A172 (cell line): ENCODE data around the gene ITGB3. TPM values are rescaled to one million over a fixed set of nuclear protein-coding genes. Genes with fewer than 3 reads are reported as not detected.
A peak's percentile ranks its signal among the peaks of the same experiment; 100 is the strongest.
"Not testable (repeated sequence)": the region's sequence is repeated elsewhere in the genome, so short reads cannot be mapped to it uniquely, and the experiment has no call there.

ENCODE experiments used
- DNase-seq: peaks from one replicate; pipeline ENCODE4 v3.0.0-alpha.2; 2015; ENCODE audit warnings: low spot score
- total RNA-seq: library from RNA; depleted of rRNA; stranded (reverse); fragments of >200 nt; shearing (Covaris generic); gene quantifications from 2 replicates; pipeline ENCODE4 v1.2.3, GENCODE V29; 2014; rRNA removed

Gene ITGB3
- total RNA-seq, result not detected in 2 replicates

DNA sequence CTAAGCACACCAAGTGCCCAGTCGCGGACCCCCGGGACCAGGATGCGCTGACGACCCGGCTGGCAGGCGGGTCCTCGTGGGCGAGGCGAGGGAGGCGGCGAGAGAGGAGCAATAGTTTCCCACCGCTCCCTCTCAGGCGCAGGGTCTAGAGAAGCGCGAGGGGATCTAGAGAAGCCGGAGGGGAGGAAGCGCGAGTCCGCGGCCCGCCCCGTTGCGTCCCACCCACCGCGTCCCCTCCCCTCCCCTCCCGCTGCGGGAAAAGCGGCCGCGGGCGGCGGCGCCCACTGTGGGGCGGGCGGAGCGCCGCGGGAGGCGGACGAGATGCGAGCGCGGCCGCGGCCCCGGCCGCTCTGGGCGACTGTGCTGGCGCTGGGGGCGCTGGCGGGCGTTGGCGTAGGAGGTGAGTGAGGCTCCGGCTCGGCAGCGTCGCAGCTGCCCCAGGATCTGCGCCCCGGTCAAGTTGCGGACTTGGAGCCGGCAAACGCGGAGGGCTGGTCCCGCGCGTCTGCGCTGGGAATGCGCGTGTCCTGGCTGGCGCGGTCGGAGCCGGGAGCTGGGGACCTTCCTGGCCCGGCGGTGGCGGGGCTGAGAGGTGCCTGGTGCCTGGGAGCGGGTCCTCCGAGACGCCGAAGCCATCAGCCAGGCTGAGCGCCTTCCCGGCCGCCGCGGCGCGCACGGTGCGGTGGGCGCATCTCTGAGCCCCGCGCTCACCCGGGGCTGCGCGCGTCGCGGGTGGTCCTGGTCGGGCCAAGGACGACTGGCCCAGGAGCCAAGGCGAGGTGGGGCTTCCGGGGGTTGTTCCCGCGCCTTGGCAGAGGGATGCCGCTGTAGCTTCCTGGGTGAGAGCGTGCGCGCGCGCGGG lies at the start of gene ITGB3:
Gene ITGB3 (plus strand): TSS at position 287 of the 862 bp plus-strand sequence. CDS start 35 bp downstream, at position 322.
- DNase-seq, result no peak

DNA sequence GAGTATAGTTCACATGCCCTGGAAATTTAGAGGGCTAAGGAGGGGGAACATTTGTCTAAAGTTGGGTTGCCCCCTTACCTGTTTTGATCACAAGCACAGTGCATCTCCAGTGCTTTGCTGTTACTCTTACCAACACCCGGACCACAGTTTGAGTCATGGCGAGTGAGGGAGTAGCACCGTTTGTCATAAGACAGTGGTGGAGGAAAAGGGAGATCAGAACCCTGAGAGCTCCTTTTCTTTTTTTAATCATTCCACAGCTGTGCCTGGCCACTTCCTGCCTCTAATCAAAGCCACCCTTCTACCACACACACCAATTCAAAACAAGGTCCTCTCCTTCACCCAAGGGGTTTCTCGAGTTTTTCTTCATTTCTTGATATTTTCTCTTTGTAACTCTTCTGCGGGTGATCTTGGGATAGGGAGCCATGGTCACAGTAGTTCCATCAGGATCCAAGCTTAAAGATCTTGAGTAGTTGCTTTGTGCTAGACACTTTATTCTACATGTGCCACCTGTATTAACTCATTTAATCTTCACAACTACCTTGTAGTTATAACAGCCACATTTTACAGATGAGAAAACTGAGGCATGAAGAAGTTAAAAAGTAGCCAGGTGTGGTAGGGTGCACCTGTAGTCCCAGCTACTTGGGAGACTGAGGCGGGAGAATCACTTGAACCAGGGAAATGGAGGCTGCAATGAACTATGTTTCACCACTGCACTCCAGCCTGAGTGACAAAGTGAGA lies 49.5 kb upstream of the ITGB3 start:
- peak; percentile 45 for DNase-seq

DNA sequence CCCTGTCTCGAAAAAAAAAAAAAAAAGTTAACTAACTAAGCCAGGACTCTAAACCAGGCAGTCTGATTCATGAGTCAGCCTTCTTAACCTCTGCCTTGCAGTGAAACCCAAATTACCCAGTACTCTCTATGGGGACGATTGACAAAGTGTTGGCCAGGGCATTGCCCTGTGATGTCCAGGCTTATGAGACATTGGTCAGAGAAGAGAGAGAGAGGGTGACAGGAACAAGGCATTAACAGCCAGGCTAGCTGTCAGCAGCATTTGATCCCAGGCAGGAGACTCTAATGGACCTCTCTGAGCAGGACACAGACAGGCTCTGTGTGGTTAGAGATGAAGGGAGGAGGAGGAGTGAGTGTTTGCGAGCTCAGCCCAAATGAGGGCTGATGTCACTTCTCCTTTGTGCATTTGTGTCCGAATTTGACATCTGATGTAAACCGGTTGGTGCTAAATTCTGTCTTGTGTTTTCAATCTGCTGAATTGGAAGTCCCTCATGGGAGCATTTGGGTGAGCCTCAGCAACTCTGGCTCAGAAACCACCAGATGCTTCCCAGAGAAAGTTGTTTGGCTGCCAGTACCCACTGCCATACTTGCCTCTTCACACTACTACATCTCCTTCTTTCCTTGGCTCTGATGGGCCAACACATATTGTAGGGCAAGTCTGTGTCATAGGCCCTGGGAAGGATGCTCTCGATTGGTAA lies 48.8 kb upstream of the ITGB3 start:
- DNase-seq, result no peak

DNA sequence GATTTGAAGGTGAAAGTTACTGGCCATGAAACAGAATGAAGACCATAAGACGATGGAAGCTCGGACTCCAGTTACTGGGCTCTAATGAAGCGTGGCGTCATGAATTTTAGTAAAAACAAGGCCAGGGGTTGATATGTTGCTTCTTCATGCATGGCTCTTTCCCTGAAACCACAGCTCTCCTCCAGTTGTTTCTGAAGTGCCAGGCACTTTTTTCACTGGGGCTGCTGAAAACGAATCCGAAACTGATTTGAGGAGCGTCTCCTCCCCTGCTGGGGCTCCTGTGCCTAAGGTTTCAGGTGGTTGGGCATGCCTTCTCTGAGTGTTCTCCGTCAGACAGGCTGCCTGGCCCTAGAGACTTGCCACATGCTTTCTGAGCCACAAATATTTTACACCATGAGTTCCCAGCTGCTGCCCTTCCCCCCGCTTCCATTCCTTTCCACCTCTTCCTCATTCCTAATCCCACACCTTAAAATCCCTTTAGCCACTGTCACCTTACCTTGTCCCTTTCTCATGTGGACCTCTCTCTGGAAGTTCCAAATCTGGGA lies 48.1 kb upstream of the ITGB3 start:
- no peak for DNase-seq

DNA sequence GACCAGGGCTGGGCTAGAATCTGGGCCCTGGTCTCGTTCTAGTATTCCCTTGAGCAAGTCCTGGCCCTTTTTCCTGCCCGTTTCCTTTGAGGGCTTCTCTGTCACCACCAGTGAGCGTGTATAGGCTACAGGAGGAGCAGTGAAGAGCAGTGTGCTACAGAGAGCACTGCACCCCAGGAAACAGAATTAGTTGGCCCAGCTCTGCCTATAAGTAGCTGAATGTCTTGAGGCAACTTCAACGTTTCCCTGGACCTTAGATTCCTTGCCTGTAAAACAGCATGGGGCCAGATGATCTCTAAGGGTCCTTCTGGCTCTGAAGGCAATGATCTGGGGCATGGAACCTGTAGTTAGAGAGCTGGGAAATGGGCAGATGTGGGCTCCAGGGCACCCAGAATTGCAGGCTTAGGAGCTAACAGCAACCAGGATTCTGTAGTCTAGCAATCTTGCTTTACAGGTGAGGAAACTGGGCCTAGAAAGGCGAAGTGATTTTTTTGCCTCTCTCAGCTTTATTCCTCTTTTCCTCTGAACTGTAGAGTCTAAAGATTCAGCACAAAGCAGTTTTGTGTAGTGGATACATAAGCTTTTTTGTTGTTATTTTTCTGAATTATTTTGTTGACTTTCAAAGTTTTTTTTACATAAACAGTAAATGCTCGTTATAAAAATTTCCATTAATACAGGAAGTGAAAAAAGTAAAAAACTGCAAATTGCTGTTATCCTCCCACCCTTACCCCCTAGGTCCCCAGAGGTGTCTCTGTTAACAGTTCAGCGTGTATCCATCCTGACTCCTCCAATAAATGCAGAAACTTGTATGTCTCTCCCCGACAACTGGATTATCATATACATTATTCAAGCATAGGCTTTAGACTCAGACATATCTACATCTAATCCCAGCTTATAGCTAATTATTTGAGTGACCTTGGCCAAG lies 46.2 kb upstream of the ITGB3 start:
- DNase-seq, result no peak

DNA sequence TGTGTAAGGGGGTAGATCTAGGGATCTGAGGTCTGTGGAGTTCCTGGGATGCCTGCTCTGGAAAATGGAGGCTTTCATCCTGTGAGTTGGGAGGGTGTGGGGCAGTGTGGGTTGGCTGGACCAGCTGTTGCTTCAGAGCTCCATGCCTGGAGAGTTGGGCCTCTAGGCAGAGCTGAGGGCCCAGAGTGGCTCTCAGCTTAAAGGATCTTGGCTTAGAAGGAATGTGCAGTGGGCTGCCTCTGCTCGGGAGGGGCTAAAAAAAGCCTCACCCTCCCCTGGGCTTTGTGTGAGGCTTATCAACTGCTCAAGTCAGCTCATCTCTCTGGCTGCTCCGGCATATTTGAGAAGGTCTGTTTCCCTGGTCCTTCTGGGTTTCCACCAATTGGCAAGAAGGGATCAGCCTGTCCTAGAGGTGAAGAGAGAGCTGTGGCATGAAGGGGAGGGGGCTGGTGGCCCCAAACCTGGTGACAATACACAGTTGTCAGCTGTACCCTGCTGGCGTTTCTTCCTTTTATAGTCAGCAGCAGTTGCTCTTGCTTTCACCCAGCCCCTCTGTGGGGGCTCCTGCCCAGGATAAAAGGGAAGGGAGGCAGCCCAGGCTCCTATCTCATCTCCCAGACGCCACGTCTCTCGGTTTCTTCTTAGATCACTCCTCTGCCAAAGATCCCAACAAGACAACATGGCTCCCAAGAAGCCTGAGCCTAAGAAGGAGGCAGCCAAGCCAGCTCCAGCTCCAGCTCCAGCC lies 44.7 kb upstream of the ITGB3 start, which contains the start of gene MYL4:
Gene MYL4 (plus strand): TSS at position 605 of the 745 bp plus-strand sequence. CDS start 75 bp downstream, at position 680.
- no peak for DNase-seq

DNA sequence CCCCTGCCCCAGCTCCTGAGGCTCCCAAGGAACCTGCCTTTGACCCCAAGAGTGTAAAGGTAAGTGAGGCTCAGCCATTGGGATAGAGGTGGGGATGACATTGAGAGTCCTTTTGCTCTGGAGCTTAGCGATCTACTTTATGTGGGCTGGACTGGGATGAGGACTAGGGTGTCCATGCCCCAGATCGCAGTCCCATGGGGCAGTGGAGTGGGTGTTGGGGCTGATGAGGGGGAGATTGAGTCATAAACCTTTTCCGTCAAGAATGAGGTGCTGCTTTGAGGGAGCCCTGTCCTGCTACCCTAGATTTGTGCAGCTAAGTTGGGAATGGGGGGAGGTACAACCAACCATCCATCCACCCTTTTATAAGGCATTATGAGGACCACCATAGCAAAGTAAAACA lies 44.1 kb upstream of the ITGB3 start:
- DNase-seq, result no peak

DNA sequence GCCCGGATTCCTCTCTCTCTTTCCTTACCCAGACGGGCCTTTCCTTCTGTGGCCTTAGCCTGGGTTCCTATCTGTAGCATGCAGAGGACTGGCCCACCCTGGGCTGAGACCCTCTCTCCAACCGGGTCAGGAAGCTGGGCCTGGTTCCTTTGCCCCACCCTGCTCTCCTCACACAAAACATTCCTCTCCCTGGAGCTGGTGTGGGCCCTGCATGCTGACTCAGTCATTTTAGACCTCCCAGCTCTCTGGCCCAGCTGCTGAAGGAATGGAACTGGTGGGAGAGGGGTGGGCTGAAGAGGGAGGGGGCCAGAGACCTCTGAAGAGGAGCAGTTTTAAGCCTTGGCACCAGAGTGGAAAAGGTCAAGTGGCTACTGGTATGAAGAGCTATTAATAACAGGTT lies 43.5 kb upstream of the ITGB3 start:
- no peak for DNase-seq

DNA sequence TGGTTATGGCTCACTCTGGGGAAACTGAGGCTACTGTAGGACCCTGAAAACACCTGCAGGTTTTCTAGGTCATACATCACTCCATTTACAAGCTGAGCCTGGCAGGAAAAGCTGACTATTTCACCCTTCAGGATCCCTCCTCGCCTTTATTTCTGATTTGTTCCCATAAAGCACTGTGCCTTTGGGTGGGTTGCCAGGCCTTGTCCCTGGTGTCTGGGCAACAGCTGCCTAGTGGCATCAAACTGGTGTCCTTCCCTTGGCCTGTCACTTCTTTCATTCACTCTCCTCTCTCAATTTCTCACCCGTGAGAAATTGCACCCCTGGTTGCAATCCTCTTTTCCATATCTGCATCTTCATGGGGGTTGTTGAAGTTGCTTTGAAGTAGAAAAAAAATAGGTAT lies 42.8 kb upstream of the ITGB3 start:
- no peak for DNase-seq

DNA sequence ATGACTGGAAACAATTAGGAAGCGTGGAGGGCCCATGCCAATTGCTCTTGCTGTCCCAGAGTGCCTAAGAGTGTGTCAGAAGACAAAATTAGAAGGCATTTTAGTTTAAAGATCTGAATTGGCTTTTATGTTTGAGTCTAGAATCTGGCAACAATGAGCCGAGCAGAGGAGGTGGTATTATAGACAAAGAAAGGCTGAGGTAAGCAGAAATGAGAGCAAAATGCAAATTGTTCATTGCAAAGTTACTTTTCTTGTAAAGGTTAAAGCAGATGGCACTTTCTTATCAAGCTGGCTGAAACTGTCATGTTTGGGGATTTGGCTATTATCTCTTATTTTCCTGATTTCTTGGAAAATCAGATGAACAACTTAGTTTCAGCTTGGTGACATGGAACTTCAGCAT lies 41.2 kb upstream of the ITGB3 start:
- DNase-seq, result no peak

DNA sequence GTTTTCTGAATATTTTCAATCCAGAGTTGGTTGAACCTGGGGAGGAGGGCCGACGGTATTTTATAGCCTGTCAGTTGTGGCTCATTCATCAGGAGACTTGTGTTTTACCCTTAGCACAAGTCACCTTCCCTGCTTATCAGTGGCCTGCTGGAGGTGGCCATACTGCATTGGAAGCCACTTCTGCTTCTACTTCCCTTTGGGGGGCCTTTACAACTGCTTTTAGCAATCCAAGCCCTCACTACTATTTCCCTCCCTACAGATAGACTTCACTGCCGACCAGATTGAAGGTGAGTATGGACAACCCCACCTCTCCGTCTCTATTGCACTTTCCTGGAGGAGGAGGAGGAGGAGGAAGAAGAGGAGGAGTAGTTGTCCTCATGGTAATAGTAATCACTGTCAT lies 40.1 kb upstream of the ITGB3 start:
- DNase-seq, result no peak

DNA sequence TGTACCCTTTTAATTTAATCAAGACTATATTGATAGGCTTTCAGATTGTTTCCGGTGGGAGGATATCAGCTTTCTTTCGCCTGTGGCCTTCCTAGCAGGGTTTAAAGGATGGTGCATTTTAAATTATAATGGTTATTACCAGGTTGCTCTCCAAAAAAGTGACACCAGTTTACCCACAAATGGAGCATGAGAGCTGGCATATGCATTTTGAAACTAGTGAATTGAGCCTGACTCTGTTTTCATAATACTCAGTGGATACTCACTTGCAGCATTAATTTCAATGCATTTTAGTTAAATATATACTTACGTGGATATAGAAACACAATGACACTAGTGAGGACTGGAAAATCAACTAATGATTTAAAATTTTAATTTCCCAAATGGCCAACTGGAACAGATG lies 38.7 kb upstream of the ITGB3 start:
- DNase-seq, result no peak

DNA sequence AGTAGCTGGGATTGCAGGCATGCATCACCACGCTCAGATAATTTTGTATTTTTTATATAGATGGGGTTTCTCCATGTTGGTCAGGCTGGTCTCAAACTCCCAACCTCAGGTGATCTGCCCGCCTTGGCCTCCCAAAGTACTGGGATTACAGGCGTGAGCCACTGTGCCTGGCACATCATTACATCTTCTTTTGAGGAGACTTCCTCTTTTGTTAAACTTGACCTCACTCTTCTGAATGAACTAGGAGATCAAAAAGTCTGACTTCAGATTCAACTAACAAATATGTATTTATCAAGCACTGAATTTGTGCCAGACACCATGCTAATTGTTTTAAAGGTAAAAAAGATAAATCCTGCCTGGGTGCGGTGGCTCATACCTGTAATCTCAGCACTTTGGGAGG lies 36.8 kb upstream of the ITGB3 start:
- not testable (repeated sequence) for DNase-seq

DNA sequence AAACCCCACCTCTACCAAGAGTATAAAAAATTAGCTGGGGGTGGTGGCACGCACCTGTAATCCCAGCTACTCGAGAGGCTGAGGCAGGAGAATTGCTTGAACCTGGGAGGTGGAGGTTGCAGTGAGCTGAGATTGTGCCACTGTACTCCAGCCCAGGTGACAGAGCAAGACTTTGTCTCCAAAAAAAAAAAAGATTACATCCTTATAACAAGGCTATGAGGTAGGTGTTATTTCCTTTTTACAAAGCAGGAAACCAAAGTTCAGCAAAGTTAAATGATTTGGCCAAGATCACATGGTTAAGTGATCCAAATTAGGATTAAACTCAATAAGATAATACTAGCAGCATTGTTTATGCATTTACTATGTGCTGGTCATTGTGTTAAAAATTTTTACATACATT lies 36.3 kb upstream of the ITGB3 start:
- DNase-seq, result not testable (repeated sequence)

DNA sequence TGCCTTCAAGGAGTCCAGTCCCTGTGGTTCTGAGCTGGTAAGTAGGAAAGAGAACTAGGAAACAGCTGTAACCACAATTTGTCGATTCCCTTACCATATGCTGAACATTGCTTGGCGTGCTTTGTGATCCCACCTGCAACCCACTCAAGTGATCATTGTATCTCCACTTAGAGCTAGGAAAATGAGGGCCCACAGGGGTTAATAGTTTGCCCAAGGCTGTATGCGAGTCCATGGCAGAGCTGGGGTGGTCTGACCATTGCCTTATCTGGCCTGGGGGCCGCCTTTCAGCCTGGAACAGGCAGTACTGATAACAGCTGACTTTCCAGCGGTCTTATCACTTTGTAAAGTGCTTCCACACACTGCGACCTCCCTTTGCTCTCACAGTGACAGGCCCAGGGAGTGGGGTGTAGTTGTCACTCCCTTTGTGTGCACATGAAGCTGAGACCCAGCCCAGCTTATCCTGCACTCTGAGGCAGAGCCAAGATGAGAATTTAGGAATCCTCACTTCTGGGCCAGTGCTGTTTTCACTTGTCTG lies 34.7 kb upstream of the ITGB3 start:
- DNase-seq, result no peak

DNA sequence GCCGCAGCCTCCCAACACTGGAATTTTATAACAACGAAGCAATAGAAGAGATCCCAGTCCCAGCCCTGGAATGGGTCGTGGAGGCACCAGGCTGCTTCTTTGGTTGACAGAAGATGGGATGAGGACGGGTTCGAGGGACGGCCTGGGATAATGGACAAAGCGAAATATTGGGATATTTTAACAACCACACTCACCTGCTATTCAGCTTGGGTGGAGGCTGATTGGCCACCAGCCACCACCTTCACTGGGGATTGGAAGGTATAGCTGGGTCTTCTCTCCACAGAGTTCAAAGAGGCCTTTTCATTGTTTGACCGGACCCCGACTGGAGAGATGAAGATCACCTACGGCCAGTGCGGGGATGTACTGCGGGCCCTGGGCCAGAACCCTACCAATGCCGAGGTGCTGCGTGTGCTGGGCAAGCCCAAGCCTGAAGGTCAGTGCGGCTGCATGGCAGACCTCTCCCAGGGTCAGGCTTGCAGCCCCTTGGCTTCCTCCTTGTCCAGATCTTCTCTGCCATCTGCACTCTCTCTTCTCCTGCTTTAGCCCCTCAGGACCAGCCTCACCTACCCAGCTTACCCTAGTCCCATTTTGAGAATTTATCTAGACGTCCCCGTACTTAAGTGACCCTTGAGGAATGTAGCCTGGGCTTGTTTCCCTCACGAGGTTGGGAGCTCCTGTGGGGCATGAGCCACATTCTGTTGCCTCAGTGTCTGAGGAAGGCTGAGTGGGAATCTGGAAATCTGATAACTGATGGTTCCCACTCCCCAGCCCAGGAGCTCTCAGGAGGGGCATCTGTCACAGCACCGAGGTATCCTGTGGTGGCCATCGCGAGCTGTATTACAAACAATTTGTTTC lies 33.8 kb upstream of the ITGB3 start:
- DNase-seq, result no peak

DNA sequence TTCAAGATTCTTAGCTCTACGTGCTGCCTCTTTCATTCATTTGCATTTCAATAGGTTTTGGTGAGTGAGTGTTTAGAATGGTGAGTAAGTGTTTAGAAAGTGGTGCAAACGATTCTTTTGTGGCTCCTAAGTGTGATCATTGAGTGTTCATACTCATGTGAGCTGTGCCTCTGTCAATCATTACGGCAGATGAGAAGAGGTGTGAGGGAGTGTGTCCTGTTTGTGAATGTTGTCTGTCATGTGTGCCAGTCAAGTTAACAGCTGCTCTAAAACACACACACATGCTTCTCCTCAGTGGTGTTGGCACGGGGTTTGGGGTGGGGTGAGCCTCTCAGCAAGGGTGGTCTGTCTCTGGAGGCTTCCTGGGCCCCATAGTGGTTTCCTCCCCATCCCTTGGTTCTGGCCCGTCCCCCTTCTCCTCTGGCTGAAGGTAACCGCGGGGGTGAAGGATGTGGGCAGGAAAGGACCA lies 33.1 kb upstream of the ITGB3 start:
- DNase-seq, result no peak

DNA sequence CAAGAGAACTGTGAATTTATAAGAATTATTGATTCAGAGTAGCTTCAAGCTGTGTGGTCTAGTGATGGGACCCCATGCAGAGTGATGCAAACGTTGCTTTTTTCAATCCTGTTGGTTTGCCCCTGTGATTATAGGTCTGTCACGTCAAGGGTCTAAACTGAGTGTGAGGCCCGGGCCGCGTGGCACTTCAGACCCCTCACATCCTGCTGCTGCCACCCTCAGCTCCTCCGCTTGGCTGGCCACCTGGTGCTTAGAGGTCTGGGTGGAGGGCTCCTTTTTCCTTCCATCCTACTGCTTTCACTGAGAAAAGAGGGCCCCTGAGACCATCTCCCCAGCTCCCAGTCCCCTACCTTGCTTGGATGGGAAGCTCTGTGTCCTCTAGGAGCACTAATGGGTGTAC lies 32.5 kb upstream of the ITGB3 start:
- no peak for DNase-seq

DNA sequence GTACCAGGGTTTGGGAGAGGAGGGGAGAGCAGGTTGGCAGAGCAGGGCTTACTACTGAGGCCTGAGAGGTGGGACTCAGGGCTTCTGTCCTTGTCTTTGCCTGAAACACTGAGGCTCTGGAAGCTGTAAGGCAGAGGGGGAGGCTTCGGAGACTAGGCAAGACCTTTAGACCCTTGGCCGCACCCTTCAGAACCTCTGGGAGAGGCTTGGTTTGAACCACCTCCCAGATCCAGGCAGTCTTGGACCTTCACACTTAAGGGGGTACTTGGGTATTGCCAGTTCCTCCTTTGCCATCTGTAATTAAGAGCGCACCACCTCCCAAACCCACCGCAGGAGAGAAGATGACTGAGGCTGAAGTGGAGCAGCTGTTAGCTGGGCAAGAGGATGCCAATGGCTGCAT lies 31.6 kb upstream of the ITGB3 start:
- no peak for DNase-seq
